ENCODE measurements around the gene ZSCAN16. TPM values are rescaled to one million over a fixed set of nuclear protein-coding genes. Genes with fewer than 3 reads are reported as not detected.

The ZSCAN16 gene
- total and polyA plus RNA-seq, 10 of the 15 experiments (the other 5 are each of a cell fraction or from before 2014, with no cell fraction given): 4.6 to 13.8 (median 10.3) TPM

- TF ChIP-seq SUZ12 (IDR thresholded peaks at IDR 0.05; ENCODE audit: unreplicated experiment) (no peak), STAT3 (IDR thresholded peaks at IDR 0.05; ENCODE audit: low read depth, low read length) (no peak), SP1 (IDR thresholded peaks at IDR 0.05; ENCODE audit: low read depth, low read length) (peak; percentile 14), POLR2AphosphoS5 (IDR thresholded peaks at IDR 0.05; ENCODE audit: low read length) (peak; percentile 87), HDGF (IDR thresholded peaks at IDR 0.05) (no peak), SKIL (IDR thresholded peaks at IDR 0.05; ENCODE audit: low read depth, poor library complexity, severe bottlenecking) (peak; percentile 18), NBN (IDR thresholded peaks at IDR 0.05) (no peak), ZNF207 (IDR thresholded peaks at IDR 0.05; ENCODE audit: borderline replicate concordance) (no peak), SIN3A (IDR thresholded peaks at IDR 0.05; ENCODE audit: low read depth, low read length) (peak; percentile 69; the same call in 1 of the 2 replicates), ZNF592 (IDR thresholded peaks at IDR 0.05) (no peak), SMAD5 (IDR thresholded peaks at IDR 0.05; ENCODE audit: low read depth) (no peak; the same call in 1 of the 2 replicates), CHD4 (IDR thresholded peaks at IDR 0.05) (no peak), TCF3 (IDR thresholded peaks at IDR 0.05; ENCODE audit: borderline replicate concordance, insufficient read depth, low read depth, low read length) (peak; percentile 74; the same call in 1 of the 2 replicates), CBX3 (IDR thresholded peaks at IDR 0.05; ENCODE audit: borderline replicate concordance, low read depth) (no peak), HCFC1 (IDR thresholded peaks at IDR 0.05; ENCODE audit: low read length) (peak; percentile 54), E2F8 (IDR thresholded peaks at IDR 0.05; ENCODE audit: low read depth, partially characterized antibody) (no peak), MEF2B (IDR thresholded peaks at IDR 0.05; ENCODE audit: partially characterized antibody, poor library complexity, severe bottlenecking) (no peak), SMARCA5 (IDR thresholded peaks at IDR 0.05) (no peak), TAF1 (IDR thresholded peaks at IDR 0.05; ENCODE audit: borderline replicate concordance, low read depth, low read length) (peak; percentile 81; the same call in 1 of the 2 replicates), CBFB (IDR thresholded peaks at IDR 0.05; ENCODE audit: low read depth) (peak; percentile 35; the same call in 1 of the 2 replicates), WRNIP1 (IDR thresholded peaks at IDR 0.05; ENCODE audit: borderline replicate concordance, low read depth, low read length) (no peak)
These were observed at the start of gene ZSCAN16 (continued) for GRCh38 chr6:28124350-28124970.

All from GM12878 (cell line).